ENCODE data around the gene XXYLT1. TPM values are rescaled to one million over a fixed set of nuclear protein-coding genes. Genes with fewer than 3 reads are reported as not detected.

Gene XXYLT1
- total RNA-seq, 1 donor, result 32.8 TPM

- peak; percentile 48 for TF ChIP-seq CTCF (IDR thresholded peaks at IDR 0.05; ENCODE audit: insufficient read depth, low read depth, low read length)
- DNase-seq (ENCODE audit: low read depth), result peak; percentile 56
- H3K4me3 ChIP-seq (ENCODE audit: low read depth, low read length), result no peak overlapping the region
These were observed 20.3 kb downstream of the XXYLT1 start for GRCh38 chr3:195250473-195251251.

DNA sequence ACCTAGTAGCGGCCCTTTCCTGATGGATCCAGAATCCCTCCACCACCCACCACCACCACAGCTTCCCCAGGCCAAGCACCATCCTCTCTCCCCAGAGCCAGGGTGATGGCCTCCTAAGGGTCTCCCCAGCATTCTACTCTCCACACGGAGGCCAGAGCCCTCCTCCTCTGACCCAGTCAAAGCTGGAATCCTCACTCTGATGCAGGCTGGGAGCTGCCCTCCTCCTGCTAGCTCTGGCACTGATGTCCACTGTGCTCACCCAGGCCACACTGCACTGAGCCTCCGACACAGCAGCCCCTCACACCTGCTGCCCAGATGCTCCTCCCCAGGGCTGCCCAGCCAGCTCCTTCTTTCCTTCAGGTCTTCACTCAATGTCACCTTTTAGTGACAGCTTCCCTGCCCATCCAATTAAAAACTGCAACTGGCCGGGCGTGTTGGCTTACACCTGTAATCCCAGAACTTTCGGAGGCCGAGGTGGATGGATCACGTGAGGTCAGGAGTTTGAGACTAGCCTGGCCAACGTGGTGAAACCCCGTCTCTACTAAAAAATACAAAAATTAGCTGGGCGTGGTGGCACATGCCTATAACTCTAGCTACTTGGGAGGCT is 21.0 kb downstream of the XXYLT1 start:
- no peak overlapping the region for H3K4me3 ChIP-seq (ENCODE audit: low read depth, low read length)
- no peak for TF ChIP-seq CTCF (IDR thresholded peaks at IDR 0.05; ENCODE audit: insufficient read depth, low read depth, low read length)
- DNase-seq (ENCODE audit: low read depth), result no peak

DNA sequence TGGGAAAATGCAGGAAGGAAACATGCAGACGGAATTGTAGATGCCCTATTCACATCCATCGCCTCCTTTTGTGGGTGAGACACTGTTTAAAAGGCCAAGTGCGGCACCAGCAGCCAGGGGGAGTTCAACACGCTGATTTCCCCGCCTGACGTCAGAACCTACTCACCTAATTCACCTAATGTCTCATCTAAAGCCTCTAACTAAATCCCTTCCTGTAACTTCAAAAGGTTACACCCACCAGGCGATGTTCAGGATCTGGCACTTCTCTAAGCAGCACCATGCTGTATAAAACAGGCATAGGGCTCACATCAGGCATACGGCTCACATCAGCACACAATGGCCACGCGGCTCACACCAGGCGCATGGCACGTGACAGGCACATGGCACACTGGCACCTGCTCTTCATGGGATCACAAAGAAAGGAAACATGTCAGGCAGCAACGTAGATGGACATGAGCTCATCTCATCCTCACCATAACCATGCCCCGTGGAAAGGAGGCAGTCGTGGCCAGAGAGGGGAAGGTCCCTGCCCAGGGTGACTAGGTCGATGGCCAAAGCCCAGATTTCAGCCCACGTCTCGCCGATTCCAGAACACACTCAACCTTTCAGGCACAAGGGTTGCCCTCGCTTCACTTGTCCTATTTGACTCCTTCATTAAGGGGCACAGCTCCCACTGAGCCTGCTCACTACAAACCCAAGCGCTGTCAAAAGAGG is 21.7 kb downstream of the XXYLT1 start:
- no peak overlapping the region for H3K4me3 ChIP-seq (ENCODE audit: low read depth, low read length)
- no peak for TF ChIP-seq CTCF (IDR thresholded peaks at IDR 0.05; ENCODE audit: insufficient read depth, low read depth, low read length)
- DNase-seq (ENCODE audit: low read depth), result no peak

DNA sequence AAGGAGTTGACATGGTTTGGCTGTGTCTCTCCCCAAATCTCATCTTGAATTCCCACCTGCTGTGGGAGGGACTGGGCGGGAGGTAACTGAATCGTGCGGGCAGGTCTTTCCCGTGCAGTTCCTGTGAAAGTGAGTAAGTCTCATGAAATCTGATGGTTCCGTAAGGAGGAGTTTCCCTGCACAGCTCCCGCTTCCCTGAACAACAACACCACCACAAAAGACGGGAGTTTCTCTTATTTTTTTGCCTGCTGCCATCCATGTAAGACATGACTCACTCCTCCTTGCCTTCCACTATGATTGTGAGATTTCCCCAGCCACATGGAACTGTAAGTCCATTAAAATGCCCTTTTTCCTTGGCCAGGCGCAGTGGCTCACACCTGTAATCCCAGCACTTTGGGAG is 22.7 kb downstream of the XXYLT1 start:
- no peak overlapping the region for H3K4me3 ChIP-seq (ENCODE audit: low read depth, low read length)
- DNase-seq (ENCODE audit: low read depth), result no peak
- no peak for TF ChIP-seq CTCF (IDR thresholded peaks at IDR 0.05; ENCODE audit: insufficient read depth, low read depth, low read length)

GRCh38 chr3:195247863-195248189 is 23.1 kb downstream of the XXYLT1 start:
- no peak for DNase-seq (ENCODE audit: low read depth)
- no peak for TF ChIP-seq CTCF (IDR thresholded peaks at IDR 0.05; ENCODE audit: insufficient read depth, low read depth, low read length)
- H3K4me3 ChIP-seq (ENCODE audit: low read depth, low read length), result no peak overlapping the region

DNA sequence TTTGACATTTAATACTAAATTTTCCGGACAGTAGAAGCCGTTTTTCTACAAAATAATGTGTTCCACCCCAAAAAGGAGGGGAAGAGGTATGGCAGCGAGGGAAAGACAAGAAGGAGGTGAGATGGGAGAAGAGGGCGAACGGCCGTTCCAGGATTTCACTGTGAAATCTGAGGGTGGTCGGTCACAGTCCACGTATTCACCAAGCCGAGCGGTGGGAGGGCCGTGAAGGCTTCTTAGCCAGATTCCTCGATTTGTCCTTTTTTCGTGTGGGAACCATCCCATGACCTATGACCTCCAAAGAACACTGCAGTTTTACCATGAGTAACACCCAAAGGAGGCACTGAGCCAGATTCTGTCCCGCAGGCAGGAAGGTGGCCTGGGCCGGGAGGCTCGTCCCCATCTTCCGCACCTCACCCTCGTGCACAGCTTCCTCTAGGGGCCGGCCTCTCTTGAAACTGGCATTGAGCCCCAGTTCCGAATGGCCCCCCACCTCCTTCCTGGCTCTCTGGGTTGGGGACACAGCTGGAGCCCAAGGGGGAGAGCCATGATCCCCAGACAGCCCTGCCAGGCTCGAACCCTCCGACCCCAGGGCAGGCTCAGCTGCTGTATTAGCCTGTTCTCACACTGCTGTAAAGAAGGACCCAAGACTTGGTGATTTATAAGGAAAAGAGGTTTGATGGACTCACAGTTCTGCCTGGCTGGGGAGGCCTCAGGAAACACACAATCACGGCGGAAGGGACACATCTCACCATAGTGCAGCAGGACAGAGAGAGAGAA is 23.7 kb downstream of the XXYLT1 start:
- no peak for DNase-seq (ENCODE audit: low read depth)
- H3K4me3 ChIP-seq (ENCODE audit: low read depth, low read length), result no peak overlapping the region
- no peak for TF ChIP-seq CTCF (IDR thresholded peaks at IDR 0.05; ENCODE audit: insufficient read depth, low read depth, low read length)

All from fibroblast of villous mesenchyme (primary cell).